Mucosa of descending colon (tissue), 3 donors: ENCODE results near the gene STEAP3. TPM values are rescaled to one million over a fixed set of nuclear protein-coding genes. Genes with fewer than 3 reads are reported as not detected.

Source experiments
- ATAC-seq: fragments of 200-7000 bp; cut with Tn5 transposase; one replicate; pipeline ENCODE4 v1.9.1; 2020; ENCODE audit warnings: mild to moderate bottlenecking, moderate library complexity
- DNase-seq, 3 donors: peaks; one replicate each; pipeline ENCODE4 v3.0.0-alpha.2; 2020
- H3K36me3 ChIP-seq: fragments of 200-600 bp; one replicate; pipeline ENCODE4 v1.8.0; 2021; ENCODE audit warnings: low read depth, mild to moderate bottlenecking
- H3K4me1 ChIP-seq: fragments of 200-600 bp; one replicate; pipeline ENCODE4 v1.8.0; 2021; ENCODE audit warnings: low read depth, mild to moderate bottlenecking
- H3K4me3 ChIP-seq: fragments of 200-600 bp; one replicate; pipeline ENCODE4 v1.8.0; 2021; ENCODE audit warnings: mild to moderate bottlenecking
- H3K9me3 ChIP-seq: fragments of 200-600 bp; one replicate; pipeline ENCODE4 v1.8.0; 2021; ENCODE audit warnings: mild to moderate bottlenecking
- intact Hi-C, 2 donors: fragments of 100-400 bp; cut with DNase I in 1 of 2; cut with micrococcal nuclease in 1 of 2; formaldehyde crosslinking; loops; one replicate each; pipeline versions ENCODE4 v1.11.0 to v1.11.1; 2022; cut with DNase I, micrococcal nuclease
- total RNA-seq, 3 donors: library from RNA; stranded (reverse); fragmentation: NEBNext Ultra II Directional in 2 of 3; extraction: Animal tissue kit (Norgen Biotek cat#: 25700) in 2 of 3; gene quantifications; one replicate each; pipeline versions ENCODE4 v1.2.1 to v1.2.4, GENCODE V29; 2021 to 2023
- TF ChIP-seq, protein P1 (sequence below): fragments of 200-600 bp; IDR thresholded peaks from one replicate; pipeline ENCODE4 v1.8.0; 2022; ENCODE audit warnings: antibody characterized with exemption, mild to moderate bottlenecking
- donor health status: DM: no; HTN: no; CAD: no; lungs with moderate emphysema.
- donor health status: DM: no; HTN: no; CAD: no.
- donor health status: DM: no; HTN: yes; CAD: no.

STEAP3 gene
- total RNA-seq, 3 donors from 2014 or later = 13.9 to 28.9 (median 15.3) TPM

DNA sequence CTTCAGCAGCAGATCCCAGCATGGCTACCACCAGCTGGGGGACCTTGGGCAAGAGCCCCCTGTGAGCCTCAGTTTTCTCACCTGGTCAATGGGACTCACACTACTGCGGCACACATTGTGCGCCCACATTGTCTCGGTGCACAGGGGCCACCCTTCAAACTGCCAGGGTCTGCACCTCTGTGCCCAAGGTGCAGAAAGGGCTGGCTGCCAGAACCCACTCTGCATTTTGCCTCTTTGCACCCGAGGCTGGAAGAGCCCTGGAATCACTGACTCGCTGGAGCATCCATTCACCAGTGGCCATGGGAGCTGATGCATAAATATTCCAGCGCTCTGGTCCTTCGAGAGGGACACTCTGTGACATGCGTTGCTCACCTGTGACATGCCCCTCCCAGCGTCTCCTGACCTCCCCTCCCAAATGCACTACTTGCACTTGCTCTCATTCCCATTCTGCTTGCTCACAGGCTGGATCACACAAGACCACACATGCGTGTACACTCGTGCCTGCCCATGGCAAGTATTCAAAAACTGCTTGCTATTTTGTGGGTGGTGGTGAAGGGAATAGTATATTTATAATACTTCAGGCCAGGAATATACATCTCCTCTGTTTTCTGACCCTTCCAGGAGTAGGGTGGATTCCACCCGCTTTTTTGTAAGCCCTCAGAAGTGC lies 46.3 kb upstream of the STEAP3 start:
- no peak for DNase-seq
- H3K4me1 ChIP-seq = no peaks in the 10 kb centered on the region
- intact Hi-C loops = no loop called here
- no peak overlapping the region for H3K4me3 ChIP-seq
- TF ChIP-seq, protein P1, sequence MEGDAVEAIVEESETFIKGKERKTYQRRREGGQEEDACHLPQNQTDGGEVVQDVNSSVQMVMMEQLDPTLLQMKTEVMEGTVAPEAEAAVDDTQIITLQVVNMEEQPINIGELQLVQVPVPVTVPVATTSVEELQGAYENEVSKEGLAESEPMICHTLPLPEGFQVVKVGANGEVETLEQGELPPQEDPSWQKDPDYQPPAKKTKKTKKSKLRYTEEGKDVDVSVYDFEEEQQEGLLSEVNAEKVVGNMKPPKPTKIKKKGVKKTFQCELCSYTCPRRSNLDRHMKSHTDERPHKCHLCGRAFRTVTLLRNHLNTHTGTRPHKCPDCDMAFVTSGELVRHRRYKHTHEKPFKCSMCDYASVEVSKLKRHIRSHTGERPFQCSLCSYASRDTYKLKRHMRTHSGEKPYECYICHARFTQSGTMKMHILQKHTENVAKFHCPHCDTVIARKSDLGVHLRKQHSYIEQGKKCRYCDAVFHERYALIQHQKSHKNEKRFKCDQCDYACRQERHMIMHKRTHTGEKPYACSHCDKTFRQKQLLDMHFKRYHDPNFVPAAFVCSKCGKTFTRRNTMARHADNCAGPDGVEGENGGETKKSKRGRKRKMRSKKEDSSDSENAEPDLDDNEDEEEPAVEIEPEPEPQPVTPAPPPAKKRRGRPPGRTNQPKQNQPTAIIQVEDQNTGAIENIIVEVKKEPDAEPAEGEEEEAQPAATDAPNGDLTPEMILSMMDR = no peak
- no peak for ATAC-seq
- H3K36me3 ChIP-seq = no peaks in the 10 kb centered on the region
- H3K9me3 ChIP-seq = no peaks in the 10 kb centered on the region

GRCh38 chr2:119177838-119178190 lies 45.8 kb upstream of the STEAP3 start:
- TF ChIP-seq, protein P1 = no peak
- Histone ChIP-seq H3K4me1 (no peaks in the 10 kb centered on the region), H3K9me3 (no peaks in the 10 kb centered on the region), H3K4me3 (no peak overlapping the region), H3K36me3 (no peaks in the 10 kb centered on the region)
- intact Hi-C loops = no loop called here
- DNase-seq (no peak), ATAC-seq (no peak)

DNA sequence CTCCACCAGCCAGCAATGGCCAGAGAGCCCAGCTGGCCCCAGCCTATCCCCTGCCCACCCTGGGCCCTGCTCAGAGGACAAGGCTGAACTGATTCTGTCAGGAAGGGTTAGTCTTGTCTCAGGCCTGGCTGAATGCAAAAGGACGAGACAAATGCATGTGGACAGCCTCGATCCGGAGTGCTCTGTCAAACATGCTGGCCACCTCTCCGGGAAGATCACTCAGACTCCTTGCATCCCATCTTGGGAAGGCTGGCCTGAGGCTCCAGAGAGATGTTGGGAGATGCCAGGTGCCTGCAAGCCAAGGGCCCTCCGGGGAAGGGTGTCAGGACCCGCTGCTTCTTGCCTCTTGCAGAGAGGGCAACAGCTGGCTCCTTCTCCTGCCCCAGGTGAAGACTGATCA lies 44.9 kb upstream of the STEAP3 start:
- no peaks in the 10 kb centered on the region for H3K4me1 ChIP-seq
- ATAC-seq (no peak), DNase-seq (no peak)
- TF ChIP-seq, protein P1 = no peak
- H3K9me3 ChIP-seq = no peaks in the 10 kb centered on the region
- no peak overlapping the region for H3K4me3 ChIP-seq
- no peaks in the 10 kb centered on the region for H3K36me3 ChIP-seq
- intact Hi-C loops = no loop called here

- DNase-seq (no peak), ATAC-seq (no peak)
- TF ChIP-seq, protein P1 = no peak
- Histone ChIP-seq H3K4me1 (no peaks in the 10 kb centered on the region), H3K9me3 (no peaks in the 10 kb centered on the region), H3K4me3 (no peak overlapping the region), H3K36me3 (no peaks in the 10 kb centered on the region)
- intact Hi-C loops = no loop called here
Observed at GRCh38 chr2:119179202-119179601, 44.4 kb upstream of the STEAP3 start.

DNA sequence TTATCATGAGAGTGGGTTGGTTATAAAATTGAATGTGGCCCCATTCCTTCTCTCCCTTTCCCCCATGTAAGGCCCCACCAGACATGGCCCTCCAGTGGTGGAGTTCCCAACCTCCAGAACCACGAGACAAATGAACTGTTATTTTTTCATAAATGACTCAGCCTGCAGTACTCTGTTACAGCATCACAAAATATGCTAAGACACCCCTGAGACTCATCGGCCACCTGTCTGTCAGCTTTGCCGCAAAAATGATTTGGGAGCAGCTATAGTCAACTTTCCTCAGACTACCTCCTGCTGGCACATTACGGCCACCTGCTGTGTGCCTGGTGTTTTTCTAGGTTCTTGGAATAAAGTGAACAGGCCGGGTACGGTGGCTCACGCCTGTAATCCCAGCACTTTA lies 43.6 kb upstream of the STEAP3 start:
- no peak for ATAC-seq
- Histone ChIP-seq H3K9me3 (no peaks in the 10 kb centered on the region), H3K4me3 (no peak overlapping the region), H3K36me3 (no peaks in the 10 kb centered on the region), H3K4me1 (no peaks in the 10 kb centered on the region)
- DNase-seq = no peak
- TF ChIP-seq, protein P1 = no peak
- intact Hi-C loops = no loop called here

GRCh38 chr2:119180892-119181291 lies 42.7 kb upstream of the STEAP3 start:
- no peaks in the 10 kb centered on the region for H3K4me1 ChIP-seq
- TF ChIP-seq, protein P1 = no peak
- peak; percentile 25 for ATAC-seq

More at GRCh38 chr2:119180892-119181291, 42.7 kb upstream of the STEAP3 start:
- Histone ChIP-seq H3K36me3 (no peaks in the 10 kb centered on the region), H3K9me3 (no peaks in the 10 kb centered on the region), H3K4me3 (no peak overlapping the region)
- intact Hi-C loops = no loop called here
- no peak for DNase-seq
